ENCODE measurements around the gene P3H1.
A peak's percentile ranks its signal among the peaks of the same experiment; 100 is the strongest.
"Not testable (repeated sequence)": the region's sequence is repeated elsewhere in the genome, so short reads cannot be mapped to it uniquely, and the experiment has no call there.

P3H1 gene, protein sequence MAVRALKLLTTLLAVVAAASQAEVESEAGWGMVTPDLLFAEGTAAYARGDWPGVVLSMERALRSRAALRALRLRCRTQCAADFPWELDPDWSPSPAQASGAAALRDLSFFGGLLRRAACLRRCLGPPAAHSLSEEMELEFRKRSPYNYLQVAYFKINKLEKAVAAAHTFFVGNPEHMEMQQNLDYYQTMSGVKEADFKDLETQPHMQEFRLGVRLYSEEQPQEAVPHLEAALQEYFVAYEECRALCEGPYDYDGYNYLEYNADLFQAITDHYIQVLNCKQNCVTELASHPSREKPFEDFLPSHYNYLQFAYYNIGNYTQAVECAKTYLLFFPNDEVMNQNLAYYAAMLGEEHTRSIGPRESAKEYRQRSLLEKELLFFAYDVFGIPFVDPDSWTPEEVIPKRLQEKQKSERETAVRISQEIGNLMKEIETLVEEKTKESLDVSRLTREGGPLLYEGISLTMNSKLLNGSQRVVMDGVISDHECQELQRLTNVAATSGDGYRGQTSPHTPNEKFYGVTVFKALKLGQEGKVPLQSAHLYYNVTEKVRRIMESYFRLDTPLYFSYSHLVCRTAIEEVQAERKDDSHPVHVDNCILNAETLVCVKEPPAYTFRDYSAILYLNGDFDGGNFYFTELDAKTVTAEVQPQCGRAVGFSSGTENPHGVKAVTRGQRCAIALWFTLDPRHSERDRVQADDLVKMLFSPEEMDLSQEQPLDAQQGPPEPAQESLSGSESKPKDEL

DNA sequence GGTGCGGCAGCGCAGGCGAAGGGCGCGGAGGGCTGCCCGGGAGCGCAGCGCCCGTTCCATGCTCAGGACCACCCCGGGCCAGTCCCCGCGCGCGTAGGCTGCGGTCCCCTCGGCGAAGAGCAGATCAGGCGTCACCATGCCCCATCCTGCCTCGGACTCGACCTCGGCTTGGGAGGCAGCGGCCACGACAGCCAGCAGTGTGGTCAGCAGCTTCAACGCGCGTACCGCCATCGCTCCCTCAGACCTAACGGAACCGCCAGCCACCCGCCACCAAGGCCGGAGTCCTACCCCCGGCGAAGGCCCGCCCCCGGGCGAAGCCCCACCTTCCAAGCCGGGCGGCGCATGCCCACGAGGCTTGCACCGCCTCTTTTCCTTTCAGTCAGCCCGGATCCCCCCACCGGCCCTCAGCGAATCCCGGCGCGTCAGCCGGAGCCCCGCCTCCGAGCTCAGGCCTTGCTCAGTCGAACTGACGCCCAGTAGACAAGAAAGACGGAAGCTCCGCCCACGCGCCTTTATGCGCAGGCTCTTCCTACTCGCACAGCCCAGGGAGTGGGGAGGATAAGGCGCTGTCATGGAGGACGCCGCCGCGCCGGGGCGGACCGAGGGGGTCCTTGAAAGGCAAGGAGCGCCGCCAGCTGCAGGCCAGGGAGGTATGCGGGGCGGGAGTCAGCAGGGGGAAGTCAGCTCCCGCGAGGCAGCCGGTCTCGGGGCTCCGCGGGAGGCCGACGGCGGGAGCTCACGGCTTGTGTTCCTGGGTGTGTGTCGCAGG, at the start of gene P3H1, which contains the start of gene C1orf50:
Gene P3H1 (minus strand): TSS at position 288 of the 769 bp plus-strand sequence. CDS start 57 bp downstream, at position 231.
Gene C1orf50 (plus strand): TSS at position 509 of the 769 bp plus-strand sequence. CDS start 63 bp downstream, at position 572.
- DNase-seq (ENCODE audit: low read depth): peak; percentile 97

DNA sequence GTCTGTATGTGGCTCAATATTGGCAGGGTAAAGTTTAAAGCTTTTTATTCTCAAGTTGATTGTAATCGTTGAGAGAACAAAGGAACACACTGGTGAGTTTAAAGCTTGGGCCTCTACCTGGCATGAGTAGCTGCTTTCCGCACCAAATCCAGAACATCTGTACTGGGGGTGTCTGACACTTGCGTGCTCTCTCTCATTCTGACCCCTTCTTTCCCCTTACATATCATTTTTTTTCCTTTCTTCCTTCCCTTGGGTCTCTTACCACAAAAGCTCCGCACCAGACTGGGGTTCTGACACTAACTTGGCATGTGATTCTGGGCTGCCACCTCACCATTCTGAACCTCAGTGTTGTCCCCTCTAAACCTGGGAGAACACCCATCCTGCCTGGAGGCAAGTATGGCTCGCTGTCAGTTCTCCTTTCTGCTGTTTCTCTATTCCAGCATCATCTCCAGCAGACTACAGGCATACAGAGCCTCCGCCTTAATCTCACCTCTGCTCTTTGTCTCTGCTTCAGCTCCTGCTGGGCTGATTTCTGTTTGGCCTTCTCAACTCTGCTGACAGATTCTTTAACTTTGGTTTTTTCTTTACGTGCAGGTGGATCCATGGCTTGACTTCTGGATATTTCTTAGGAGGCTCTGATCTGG, 49.2 kb upstream of the P3H1 start:
- no peak for DNase-seq (ENCODE audit: low read depth)

DNA sequence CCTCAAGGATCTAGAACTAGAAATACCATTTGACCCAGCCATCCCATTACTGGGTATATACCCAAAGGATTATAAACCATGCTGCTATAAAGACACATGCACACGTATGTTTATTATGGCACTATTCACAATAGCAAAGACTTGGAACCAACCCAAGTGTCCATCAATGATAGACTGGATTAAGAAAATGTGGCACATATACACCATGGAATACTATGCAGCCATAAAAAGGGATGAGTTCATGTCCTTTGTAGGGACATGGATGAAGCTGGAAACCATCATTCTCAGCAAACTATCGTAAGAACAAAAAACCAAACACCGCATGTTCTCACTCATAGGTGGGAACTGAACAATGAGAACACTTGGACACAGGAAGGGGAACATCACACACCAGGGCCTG, 48.0 kb upstream of the P3H1 start:
- not testable (repeated sequence) for DNase-seq (ENCODE audit: low read depth)

DNA sequence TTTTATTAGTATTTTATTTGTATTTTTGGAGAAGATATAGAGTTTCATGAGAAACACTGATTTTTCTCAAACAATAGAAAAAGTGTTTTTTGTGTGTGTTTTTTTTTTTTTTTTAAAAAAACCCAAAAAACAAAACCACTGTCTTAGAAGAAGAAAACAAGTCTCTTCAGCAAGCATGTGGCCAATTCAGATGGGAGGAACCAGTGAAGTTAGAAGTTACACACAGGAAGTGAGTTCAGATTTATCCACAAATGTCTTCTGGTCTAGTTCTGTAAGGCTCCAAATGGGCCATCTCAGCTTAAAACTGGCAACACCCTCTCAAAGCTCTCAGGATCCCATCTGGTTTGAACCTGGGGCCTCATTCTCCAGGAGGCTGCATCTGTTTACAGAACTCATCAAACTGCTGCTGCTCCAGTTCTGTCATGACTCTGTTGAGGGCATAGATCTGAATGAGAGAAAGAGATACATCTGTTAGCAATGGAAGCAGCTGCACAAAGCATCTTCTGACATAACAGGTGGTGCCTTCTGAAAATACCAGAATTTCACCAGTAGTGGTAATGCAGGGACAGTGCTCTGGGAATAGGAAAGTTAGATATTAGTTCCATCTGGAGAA, 40.3 kb upstream of the P3H1 start:
- no peak for DNase-seq (ENCODE audit: low read depth)

DNA sequence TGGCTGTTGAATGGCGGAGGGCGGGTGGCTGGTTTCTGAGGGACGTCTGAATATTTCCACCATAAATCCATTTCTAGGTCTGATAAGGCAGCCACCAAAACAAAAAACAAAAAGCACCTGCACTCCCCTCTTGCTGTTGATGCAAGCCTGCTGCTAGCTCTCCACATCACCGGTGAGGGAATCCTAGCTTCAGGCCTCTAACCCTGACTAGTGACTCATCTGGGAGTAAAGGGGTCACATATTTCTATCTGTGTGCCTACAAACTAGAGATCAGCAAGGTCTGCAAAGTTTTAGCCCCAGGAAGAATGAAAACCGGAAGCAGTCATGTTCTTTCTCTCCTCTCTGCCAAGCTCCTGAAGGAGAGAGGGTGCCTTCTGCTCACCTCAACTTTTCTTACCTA, 39.8 kb upstream of the P3H1 start:
- no peak for DNase-seq (ENCODE audit: low read depth)

DNA sequence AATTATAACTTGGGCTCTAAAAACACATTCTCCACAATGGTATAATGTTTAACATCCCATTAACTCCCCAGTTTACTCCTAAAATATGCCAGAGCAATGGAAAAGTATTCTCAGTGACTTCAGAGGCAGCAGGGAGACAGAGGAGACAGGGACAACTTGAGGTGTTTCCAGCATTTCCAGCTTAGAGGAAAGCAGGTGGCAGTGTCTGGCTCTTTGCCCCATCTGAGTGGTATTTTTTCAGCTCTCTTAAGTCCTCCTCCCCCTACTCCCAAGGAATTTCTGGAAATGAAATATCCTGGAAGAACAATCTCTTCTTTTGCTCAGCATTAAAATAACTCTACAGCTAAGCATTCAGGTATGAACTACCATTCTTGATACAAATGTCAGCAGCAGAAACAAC, 39.3 kb upstream of the P3H1 start:
- no peak for DNase-seq (ENCODE audit: low read depth)

DNA sequence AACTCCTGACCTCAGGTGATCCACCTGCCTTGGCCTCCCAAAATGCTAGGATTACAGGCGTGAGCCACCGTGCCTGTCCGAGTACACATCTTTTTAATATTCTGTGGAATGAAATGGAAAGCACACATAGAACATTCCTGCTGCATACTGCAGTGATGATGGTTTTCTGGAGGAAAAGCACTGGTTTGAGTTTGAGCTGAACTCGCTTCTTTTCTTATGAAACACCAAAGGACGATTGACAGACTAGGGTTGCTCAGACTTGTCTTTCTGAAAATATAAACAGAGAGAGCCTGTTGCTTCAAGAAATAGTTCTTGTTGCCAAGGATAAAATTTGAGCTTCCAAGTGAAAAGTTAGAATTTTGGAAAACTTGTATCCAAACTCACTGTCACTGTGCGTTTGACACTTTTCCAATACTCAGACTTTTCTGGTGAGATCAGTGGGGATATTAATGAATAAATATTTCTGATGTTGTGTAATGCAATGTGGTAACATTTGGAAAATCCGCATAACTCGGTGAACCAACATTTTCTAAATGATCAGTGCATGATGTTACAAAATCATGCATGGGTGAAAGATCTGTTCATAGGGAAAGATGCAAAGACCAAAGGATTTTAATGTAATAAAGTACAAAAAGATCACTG, 35.1 kb upstream of the P3H1 start:
- no peak for DNase-seq (ENCODE audit: low read depth)

DNA sequence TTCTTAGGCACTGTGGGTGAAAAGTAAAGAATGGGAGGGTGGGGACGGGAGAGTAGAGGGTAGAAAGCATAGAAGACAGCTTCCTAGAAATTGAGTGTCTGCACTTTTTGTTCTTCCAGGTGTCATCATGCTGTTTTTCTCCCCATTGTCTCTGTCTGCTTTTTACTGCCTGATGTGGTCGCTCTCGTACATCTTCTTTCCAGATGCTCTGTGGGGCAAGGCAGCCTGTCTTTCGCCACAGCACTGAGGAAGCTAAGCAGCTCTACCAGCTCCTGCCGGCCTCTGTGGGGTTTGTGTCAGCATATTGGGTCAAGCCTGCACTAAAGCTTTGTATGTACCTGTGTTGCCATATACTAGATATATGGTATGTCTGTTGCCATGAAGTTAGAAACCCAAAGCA, 31.2 kb upstream of the P3H1 start:
- DNase-seq (ENCODE audit: low read depth): no peak

DNA sequence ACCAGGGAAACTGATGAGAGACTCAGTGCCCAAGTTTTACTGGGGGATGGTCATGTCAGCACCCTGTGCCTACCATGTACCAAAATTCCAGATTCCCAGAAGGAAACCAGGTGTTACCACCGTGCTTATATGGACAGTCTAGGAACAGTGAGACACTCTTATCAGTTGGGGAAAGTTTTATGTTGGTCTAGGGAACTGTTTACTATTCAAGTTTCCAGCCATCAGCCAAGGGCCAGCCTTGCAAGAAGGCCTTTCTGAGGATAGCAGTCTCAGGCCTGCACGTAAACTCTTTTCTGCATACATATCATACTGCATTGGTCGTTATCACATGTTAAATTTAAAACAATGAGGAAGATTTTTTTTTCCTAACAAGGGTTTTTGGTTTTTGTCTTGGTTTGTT, 30.6 kb upstream of the P3H1 start:
- DNase-seq (ENCODE audit: low read depth): no peak

DNA sequence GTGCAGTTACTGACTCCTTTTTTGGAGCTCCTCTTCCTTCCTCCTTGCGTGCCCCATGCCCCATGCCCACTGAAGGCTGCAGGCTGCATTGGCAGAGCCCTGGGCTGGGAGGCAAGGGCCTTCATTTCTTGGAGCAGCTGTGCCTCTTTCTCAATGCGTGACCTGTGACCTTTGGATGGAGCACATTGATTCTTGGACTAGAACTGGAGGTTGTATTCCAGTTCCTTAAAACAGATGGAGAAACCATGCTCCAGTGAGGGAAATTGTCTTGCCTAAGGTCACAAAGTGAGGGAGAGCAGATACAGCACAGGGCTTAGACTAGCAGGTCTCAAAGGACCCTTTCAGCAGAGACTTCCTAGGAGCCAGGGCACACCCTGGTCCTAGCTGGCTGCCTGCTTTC, 27.0 kb upstream of the P3H1 start:
- no peak for DNase-seq (ENCODE audit: low read depth)

DNA sequence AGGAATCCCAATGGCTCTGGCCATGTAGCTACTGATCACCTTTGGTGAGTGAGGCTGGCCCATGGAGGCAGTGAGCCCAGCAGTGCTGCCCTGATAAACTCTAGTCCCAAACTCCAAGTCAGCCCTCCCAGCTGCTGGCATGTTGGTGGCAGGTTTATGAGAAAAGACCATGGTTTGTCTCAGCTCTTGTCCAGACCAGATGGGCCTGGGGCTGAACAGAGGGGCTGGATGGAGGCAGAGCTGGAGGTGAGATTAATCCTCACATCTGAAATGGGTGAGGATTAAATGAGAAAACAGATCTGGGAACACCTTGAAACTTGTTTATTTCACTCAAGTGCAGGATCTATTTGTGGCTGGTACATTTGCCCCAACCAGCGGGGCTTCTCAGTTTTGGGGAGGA, 21.2 kb upstream of the P3H1 start:
- DNase-seq (ENCODE audit: low read depth): no peak

DNA sequence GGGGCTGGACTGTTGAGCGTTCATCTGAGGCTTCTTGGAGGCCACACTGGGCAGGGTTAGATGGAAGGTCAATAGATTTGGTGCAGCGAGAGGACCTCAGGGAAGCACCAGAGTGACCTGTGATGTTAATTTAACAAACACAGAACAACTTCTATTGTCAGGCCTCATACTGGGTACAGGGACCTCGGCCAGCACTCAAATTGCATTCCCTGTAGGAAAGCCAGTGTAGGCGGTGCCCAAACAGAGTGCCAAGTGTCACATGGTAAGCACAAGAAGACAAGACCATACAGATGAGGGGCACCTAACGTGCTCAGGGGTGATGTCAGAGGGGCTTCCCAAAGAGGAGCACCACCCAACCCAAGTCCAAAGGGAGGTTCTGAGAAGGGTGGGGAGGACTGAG, 19.3 kb upstream of the P3H1 start:
- DNase-seq (ENCODE audit: low read depth): no peak

DNA sequence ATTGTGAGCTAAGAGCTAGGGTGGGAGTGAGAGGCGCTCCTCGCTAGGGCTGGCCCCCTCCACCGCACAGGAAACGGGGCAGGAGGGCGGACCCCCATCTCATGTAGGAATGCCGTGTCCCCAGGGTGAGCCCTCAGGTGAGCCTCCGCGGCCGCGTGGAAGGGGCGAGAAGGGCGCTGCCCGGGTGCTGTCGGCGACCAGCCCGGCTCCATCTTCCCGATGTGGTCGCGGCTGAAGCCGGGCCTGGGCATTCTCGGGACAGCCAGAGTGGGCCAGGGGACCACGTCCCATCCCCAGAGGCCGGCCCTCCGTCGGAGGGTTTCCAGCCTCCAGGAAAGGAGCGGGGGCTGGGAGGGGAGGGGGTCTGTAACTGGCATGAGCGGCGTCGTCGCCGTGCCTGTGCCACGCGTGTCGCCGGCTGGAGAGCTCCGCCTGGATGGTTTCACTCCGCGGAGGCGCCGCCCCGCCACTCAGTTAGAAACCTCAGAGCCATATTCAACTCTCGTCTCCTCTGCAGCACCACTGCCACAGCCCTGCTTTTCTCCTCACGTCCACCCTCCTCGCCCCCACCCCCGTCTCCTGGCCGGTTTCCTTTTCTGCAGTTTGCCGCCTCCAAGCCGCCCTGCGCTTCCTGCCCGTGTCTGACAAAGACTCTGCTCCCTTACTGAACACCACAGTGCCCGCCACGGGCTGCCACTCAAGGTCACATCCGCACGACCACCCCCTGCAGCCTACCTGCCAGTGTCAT, 18.3 kb upstream of the P3H1 start, which contains the start of gene TMEM269:
Gene TMEM269 (plus strand): TSS at position 46 of the 748 bp plus-strand sequence. CDS start 4,903 bp downstream, outside the sequence.
- DNase-seq (ENCODE audit: low read depth): no peak

DNA sequence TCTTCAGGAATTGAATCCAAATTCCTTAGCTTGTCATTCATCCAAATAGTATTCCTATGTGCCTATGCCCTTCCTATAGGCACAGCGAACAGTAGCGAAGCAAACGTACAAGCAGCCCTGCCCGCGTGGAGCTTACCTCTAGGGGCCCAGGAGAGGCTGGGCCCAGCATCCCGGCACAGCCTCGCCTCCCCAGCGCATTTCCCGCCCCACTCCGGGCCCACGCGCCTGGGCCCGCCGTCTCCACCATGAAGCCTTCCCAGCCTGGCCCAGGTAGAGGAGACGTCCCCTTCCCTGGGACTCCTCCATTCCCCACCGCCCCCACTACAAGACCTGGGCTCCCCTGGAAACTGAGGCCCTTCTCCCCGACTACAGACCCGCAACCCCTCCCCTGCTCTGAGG, 17.7 kb upstream of the P3H1 start:
- no peak for DNase-seq (ENCODE audit: low read depth)

DNA sequence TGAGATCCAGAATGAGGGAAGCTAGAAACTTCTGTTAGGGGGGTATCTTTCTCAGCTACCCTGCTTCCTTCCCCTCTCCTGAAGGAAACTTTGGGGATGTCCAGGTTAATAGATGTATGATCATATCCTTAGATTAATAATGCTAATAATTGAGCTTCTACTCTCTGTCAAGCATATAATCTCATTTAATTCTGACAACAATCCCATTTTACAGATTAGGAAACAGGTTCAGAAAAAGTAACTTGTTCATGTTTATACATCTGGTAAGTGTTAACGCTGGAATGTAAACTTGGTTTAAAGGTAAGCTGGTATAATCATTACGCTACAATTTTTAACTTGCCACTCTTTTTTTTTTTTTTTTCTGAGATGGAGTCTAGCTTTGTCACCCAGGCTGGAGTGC, 16.3 kb upstream of the P3H1 start:
- no peak for DNase-seq (ENCODE audit: low read depth)

DNA sequence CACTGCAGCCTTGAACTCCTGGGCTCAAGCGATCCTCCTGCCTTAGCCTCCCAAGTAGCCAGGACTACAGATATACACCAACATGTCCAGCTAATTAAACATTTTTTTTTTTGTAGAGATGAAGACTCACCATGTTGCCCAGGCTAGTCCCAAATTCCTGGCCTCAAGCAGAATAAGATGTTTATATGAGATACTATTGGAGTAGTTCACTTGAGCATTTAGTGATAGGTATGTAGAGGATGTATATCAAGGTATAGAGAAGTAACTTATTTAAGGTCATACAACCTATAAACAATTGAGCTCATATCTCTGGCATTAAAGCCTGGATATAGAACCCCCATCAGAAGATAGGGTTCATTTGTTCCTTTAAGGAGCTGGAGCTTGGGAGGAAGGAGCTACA, 13.3 kb upstream of the P3H1 start:
- no peak for DNase-seq (ENCODE audit: low read depth)

DNA sequence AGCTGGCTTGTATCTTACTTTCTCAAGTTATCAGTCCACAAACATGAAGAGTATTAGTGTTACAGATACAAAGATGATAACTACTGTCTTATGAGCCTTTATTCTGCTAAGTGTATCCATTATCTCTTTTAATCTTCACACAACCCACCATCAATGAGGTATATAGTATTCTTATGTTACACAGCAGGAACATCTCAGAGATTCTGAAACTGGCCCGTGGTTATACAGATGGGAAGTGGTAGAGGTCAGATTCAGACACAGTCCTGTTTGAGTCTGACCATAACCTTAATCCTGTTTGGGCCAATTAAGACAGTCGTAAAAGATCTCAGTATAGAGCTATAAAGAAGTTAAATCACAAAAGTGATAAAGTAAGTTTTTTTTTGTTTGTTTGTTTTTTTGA, 12.9 kb upstream of the P3H1 start:
- no peak for DNase-seq (ENCODE audit: low read depth)

DNA sequence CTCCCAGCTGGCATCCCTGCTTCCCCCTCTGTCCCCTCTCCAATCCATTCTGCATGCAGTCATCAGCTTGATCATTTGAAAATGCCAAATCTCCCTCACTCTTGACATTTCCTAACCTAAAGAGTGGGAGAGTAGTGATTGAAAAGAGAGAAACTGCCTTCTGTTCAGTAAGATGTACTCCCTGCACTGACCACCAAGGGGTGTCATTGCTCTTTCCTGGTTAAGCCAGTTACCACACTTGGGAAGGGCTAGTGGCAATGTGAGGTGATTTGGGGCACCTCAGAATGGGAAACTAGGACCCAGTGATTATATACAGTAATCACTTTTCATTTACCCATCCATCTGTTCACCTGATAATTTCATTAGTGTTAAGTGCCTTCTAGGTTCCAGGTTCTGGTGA, 11.0 kb upstream of the P3H1 start:
- DNase-seq (ENCODE audit: low read depth): no peak

DNA sequence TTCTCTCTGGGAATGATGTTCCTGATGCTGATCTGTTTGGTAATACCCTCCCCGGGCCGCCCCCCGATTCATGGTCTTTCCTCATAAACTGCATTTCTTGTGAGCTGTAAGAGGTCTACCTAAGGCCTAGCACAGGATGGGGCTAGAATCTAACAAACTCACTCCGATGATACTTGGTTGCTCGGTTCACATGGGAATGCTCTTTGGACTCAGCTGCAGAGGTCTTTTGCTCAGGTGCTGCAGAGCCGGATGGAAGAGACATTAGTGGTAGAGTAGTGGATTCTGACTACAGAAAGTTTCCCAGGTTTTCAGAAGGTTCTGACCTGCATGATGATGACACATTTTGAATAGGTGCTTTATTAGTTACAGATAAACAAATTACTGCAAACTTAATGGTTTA, 9.7 kb upstream of the P3H1 start:
- DNase-seq (ENCODE audit: low read depth): no peak

DNA sequence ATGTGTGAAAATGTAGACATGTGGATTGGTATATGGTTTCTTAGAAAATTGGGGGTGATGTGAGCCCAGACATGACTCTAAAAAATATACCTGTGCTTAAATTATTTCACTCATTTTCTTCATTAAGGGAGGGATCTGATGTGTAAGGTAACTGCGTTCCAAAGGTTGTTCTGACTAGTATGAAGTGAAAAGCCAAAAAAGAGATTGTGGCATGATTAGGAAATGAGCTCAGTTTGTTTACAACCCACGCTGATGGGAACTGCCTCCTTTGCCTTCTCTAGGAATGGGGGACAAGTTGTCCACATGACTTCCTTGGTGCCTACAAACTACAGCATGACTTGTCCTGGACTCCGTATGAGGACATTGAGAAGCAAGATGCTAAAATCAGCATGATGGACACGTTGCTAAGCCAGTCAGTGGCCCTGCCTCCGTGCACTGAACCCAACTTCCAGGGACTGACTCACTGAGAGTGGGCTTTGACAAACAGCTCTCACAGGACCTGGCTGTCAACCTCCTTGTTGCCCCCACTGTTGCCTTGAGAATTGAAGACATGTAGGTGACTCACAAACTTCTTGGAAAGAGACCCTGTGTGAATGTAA, 8.2 kb upstream of the P3H1 start:
- no peak for DNase-seq (ENCODE audit: low read depth)

Data from HS-27A (cell line).